Parathyroid adenoma (tissue), 2 donors: ENCODE data around the gene RDH5.

ENCODE experiments used
- H2AFZ ChIP-seq: fragments of 300-600 bp; sonication (generic); one replicate; pipeline ENCODE4 v1.7.0; 2017; ENCODE audit warnings: antibody characterized with exemption, mild to moderate bottlenecking
- H3K27ac ChIP-seq: fragments of 300-600 bp; sonication (generic); one replicate; pipeline ENCODE4 v1.7.0; 2017
- H3K27me3 ChIP-seq: fragments of 300-600 bp; sonication (generic); one replicate; pipeline ENCODE4 v1.7.0; 2017; ENCODE audit warnings: low read length; ENCODE audit not compliant: control insufficient read depth, insufficient read depth
- H3K36me3 ChIP-seq: fragments of 300-600 bp; sonication (generic); one replicate; pipeline ENCODE4 v1.7.0; 2017; ENCODE audit warnings: low read length; ENCODE audit not compliant: control insufficient read depth, insufficient read depth
- H3K4me1 ChIP-seq: fragments of 300-600 bp; sonication (generic); one replicate; pipeline ENCODE4 v1.7.0; 2017; ENCODE audit warnings: control low read depth
- H3K4me2 ChIP-seq: fragments of 300-600 bp; sonication (generic); one replicate; pipeline ENCODE4 v1.7.0; 2017; ENCODE audit warnings: low read length
- H3K4me3 ChIP-seq: fragments of 300-600 bp; sonication (generic); one replicate; pipeline ENCODE4 v1.7.0; 2017; ENCODE audit warnings: low read depth, low read length
- H3K79me2 ChIP-seq: fragments of 300-600 bp; sonication (generic); one replicate; pipeline ENCODE4 v1.7.0; 2017; ENCODE audit warnings: control low read depth
- H3K9ac ChIP-seq: fragments of 300-600 bp; sonication (generic); one replicate; pipeline ENCODE4 v1.7.0; 2017; ENCODE audit warnings: mild to moderate bottlenecking
- H3K9me3 ChIP-seq: fragments of 300-600 bp; sonication (generic); one replicate; pipeline ENCODE4 v1.7.0; 2017; ENCODE audit warnings: low read length; ENCODE audit not compliant: control insufficient read depth
- TF ChIP-seq, protein P1 (sequence below): fragments of 300-600 bp; sonication (generic); IDR thresholded peaks from one replicate; pipeline ENCODE4 v1.7.0; 2017; ENCODE audit warnings: antibody characterized with exemption, mild to moderate bottlenecking
- donor health status: primary hyperparathyroidism.

The RDH5 gene

DNA sequence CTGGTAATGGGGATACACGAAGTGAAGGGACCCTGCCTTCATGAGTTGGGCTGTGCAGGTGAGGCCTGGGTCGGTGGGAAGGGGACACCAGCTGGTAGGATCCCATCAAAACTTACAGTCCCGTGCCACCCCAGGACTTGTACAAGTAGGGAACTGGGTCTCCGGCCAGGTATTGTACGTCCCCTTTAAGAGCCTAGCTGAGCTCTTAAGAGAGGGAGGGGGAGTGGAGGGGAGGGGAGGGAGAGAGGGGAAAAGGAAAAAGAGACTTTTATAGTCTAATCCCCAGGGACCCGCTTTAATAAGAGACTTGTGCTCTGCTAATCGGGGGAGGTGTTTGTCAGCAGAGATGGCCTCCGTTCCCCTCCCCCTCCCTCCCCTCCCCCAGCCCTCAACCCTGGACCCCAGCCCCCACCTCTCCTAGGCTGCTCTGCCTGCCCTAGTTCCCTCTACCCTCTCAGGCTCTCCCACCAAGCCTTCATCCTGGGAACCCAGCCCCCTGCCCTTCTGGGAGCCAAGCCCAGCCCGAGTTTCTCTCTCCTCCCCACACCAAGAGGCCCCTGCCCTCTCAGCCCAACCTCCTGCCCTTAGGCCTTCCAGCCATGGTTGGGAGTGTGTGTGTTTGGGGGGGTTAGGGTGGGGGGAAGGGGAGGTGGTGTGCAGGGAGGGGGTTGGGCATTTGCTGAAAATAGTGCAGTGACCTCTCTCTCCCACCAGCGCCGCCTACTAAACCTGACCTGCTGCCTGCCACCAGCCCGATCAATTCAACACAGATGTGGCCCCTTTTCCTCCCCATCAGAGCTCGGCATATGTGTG is 25.4 kb downstream of the RDH5 start:
- no peak overlapping the region for H3K4me2 ChIP-seq
- TF ChIP-seq, protein P1, sequence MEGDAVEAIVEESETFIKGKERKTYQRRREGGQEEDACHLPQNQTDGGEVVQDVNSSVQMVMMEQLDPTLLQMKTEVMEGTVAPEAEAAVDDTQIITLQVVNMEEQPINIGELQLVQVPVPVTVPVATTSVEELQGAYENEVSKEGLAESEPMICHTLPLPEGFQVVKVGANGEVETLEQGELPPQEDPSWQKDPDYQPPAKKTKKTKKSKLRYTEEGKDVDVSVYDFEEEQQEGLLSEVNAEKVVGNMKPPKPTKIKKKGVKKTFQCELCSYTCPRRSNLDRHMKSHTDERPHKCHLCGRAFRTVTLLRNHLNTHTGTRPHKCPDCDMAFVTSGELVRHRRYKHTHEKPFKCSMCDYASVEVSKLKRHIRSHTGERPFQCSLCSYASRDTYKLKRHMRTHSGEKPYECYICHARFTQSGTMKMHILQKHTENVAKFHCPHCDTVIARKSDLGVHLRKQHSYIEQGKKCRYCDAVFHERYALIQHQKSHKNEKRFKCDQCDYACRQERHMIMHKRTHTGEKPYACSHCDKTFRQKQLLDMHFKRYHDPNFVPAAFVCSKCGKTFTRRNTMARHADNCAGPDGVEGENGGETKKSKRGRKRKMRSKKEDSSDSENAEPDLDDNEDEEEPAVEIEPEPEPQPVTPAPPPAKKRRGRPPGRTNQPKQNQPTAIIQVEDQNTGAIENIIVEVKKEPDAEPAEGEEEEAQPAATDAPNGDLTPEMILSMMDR = no peak
- H3K27ac ChIP-seq = no peak overlapping the region
- H2AFZ ChIP-seq = no peak overlapping the region
- H3K4me1 ChIP-seq = peaks cover 2% of the 10 kb centered on the region
- no peak overlapping the region for H3K9ac ChIP-seq
- no peak overlapping the region for H3K4me3 ChIP-seq
- no peaks in the 10 kb centered on the region for H3K36me3 ChIP-seq
- no peaks in the 10 kb centered on the region for H3K79me2 ChIP-seq
- no peaks in the 10 kb centered on the region for H3K27me3 ChIP-seq
- no peaks in the 10 kb centered on the region for H3K9me3 ChIP-seq

DNA sequence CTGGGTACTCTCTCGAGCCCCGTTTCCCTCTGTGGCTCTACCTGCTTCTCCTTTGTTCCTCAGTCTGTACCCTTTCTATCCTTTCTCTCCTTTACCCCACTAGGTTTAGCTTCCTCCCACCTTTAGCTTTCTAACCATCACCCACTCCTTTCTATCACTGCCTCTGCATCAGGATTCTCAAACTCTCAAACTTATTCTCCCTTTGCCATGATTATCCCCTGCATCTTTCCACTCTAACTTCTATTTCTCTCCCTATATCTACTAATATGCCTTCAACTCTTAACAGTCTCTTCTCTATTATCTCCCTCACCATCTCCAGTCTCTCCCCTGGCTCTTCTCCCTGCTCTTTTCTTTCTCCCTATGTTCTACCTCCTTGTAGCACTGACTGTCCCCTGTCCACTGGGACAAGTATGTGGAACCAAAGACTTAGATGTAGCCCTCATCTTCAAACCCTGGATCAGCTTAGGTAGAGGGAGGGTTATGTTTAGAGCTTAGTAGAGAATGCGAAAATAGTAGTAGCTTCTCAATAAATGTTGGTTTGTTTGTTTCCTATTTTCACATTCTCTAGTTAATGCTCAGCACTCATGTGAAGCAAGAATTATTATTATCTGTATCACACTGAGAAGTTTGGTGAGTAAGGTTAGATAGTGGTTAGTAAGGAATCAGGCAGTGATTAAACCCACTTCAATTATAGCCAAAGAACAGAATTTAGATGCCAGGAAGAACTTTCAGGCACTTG is 26.1 kb downstream of the RDH5 start:
- Histone ChIP-seq H2AFZ (no peak overlapping the region), H3K79me2 (no peaks in the 10 kb centered on the region), H3K27ac (no peak overlapping the region), H3K36me3 (no peaks in the 10 kb centered on the region), H3K4me2 (no peak overlapping the region), H3K4me3 (no peak overlapping the region), H3K27me3 (no peaks in the 10 kb centered on the region), H3K9me3 (no peaks in the 10 kb centered on the region), H3K9ac (no peak overlapping the region), H3K4me1 (peaks cover 2% of the 10 kb centered on the region)
- TF ChIP-seq, protein P1 = no peak

DNA sequence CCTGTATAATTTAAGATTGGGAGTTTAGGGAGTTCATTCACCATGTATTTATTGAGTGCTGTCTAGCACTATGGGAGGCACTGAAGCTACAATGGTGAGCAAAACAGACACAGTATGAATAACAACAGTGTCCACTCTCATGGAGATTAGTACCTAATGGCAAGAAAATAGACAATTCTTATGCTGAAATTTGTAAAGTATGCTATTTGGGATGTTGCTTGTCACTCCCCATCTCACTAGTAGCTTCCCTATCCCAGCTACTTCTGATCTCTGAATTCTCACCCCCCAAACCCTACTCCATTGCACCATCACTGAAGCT is 26.7 kb downstream of the RDH5 start:
- TF ChIP-seq, protein P1 = no peak
- Histone ChIP-seq H3K9me3 (no peaks in the 10 kb centered on the region), H3K4me1 (peaks cover 2% of the 10 kb centered on the region), H3K4me2 (no peak overlapping the region), H2AFZ (no peak overlapping the region), H3K9ac (no peak overlapping the region), H3K79me2 (no peaks in the 10 kb centered on the region), H3K36me3 (no peaks in the 10 kb centered on the region), H3K4me3 (no peak overlapping the region), H3K27ac (no peak overlapping the region), H3K27me3 (no peaks in the 10 kb centered on the region)

DNA sequence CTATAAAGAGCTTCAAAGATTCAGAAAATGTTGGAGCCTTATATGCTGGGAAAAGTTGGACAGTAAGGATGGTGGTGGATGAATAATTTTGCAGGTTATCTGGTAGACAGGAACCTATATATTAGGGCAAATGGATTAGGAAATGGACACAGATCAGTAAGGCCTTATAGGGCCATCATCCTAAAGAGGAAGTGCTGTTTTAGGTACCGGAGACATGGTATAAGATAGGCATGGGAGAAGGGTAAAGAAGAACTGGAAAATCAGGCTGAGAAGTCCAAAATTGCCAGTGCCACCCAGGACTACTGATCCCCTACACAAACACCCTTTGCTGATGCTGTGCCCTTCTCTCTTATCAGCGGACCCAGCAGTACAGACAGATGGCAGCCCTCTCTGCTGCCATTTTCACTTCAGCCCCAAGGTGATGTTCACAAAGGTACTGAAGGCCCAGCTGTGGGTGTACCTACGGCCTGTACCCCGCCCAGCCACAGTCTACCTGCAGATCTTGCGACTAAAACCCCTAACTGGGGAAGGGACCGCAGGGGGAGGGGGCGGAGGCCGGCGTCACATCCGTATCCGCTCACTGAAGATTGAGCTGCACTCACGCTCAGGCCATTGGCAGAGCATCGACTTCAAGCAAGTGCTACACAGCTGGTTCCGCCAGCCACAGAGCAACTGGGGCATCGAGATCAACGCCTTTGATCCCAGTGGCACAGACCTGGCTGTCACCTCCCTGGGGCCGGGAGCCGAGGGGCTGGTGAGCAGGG is 28.2 kb downstream of the RDH5 start:
- H3K79me2 ChIP-seq = no peaks in the 10 kb centered on the region
- H3K9me3 ChIP-seq = no peaks in the 10 kb centered on the region
- H3K9ac ChIP-seq = no peak overlapping the region
- no peaks in the 10 kb centered on the region for H3K27me3 ChIP-seq
- H3K36me3 ChIP-seq = no peaks in the 10 kb centered on the region
- no peak overlapping the region for H3K4me3 ChIP-seq
- no peak overlapping the region for H3K27ac ChIP-seq
- TF ChIP-seq, protein P1 = no peak
- H3K4me2 ChIP-seq = no peak overlapping the region
- H3K4me1 ChIP-seq = peaks cover 2% of the 10 kb centered on the region
- no peak overlapping the region for H2AFZ ChIP-seq
